Measurements from ENCODE around the gene TIMM44.
A peak's percentile ranks its signal among the peaks of the same experiment; 100 is the strongest.

TIMM44 gene

DNA sequence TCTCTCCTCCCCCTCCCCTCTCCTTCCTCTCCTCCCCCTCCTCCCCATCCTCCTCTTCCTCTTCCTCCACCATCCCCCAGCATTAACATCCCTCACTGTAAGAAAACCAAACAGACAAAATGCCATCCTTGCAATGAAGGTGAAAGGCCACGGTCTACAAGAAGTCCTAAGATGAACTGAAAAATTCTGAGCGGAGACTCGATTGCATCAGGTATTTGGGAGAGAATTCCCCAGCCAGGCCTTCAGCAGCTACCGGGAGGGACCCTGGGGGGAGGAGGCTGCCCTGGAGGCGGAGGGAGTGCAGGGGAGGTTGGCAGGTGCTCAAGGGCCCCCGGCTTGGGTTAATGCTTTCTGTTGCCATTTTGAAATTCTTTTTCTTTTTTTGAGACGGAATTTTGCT is 10.1 kb upstream of the TIMM44 start:
- 79 to 82% methylated on average over 7 of the region's 7 CpGs for WGBS, 2 experiments
- Histone ChIP-seq H3K4me1 (ENCODE audit: control insufficient read depth, insufficient read depth, low read length) (no peaks in the 10 kb centered on the region), H3K27ac (ENCODE audit: insufficient read depth, low read depth, low read length, poor library complexity, severe bottlenecking) (no peak overlapping the region), H3K4me3 (ENCODE audit: insufficient read depth, low read depth, low read length) (no peak overlapping the region), H3K27me3 (ENCODE audit: control insufficient read depth, insufficient read depth, low read length, poor library complexity, severe bottlenecking) (no peaks in the 10 kb centered on the region), H3K9me3 (ENCODE audit: control insufficient read depth, low read length) (no peaks in the 10 kb centered on the region), H3K36me3 (ENCODE audit: control insufficient read depth, insufficient read depth, low read length) (no peaks in the 10 kb centered on the region)

DNA sequence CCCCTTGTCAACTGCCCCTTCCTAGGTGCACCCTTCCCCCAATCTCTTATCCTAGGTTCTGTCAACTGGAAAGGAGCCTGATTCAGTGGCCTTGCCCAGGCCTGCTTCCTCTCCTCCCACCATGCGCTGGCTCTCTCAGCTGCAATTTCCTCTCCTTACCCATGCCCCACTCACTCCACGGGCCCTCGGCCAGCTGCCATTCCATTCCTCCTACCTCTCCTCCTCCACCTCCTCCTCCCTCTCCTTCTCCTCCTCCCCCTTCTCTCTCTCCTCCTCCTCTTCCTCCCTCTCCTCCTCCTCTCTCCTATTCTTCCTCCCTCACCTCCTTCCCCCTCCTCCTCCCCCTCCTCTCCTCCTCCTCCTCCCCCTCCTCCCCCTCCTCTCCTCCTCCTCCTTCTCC is 9.6 kb upstream of the TIMM44 start:
- WGBS, 2 experiments = 61 to 69% methylated on average over 3 of the region's 3 CpGs

DNA sequence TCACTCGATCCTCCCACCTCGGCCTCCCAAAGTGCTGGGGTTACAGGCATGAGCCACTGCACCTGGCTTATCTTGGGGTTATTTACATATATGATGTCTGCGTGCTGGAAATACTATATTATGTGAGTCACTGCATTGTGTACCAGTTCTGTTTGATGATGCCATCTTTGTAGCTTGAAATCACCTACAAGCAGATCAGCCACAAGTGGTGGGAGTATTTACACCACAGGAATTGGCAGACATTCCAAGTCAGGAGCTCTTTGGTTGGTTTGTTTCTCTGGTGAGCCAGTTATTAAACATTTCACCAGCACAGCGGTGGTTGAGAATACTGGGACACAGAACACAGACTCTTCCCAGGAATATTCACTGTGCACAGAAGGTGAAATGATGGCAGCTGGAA is 4.5 kb upstream of the TIMM44 start:
- H3K4me1 ChIP-seq (ENCODE audit: control insufficient read depth, insufficient read depth, low read length) = no peaks in the 10 kb centered on the region
- no peaks in the 10 kb centered on the region for H3K27me3 ChIP-seq (ENCODE audit: control insufficient read depth, insufficient read depth, low read length, poor library complexity, severe bottlenecking)
- WGBS, 2 experiments = 93 to 94% methylated on average over 4 of the region's 4 CpGs
- H3K36me3 ChIP-seq (ENCODE audit: control insufficient read depth, insufficient read depth, low read length) = no peaks in the 10 kb centered on the region
- no peaks in the 10 kb centered on the region for H3K9me3 ChIP-seq (ENCODE audit: control insufficient read depth, low read length)
- no peak overlapping the region for H3K27ac ChIP-seq (ENCODE audit: insufficient read depth, low read depth, low read length, poor library complexity, severe bottlenecking)
- H3K4me3 ChIP-seq (ENCODE audit: insufficient read depth, low read depth, low read length) = no peak overlapping the region

More for the DNA sequence above, 9.6 kb upstream of the TIMM44 start:
- Histone ChIP-seq H3K9me3 (ENCODE audit: control insufficient read depth, low read length) (no peaks in the 10 kb centered on the region), H3K27ac (ENCODE audit: insufficient read depth, low read depth, low read length, poor library complexity, severe bottlenecking) (no peak overlapping the region), H3K36me3 (ENCODE audit: control insufficient read depth, insufficient read depth, low read length) (no peaks in the 10 kb centered on the region), H3K27me3 (ENCODE audit: control insufficient read depth, insufficient read depth, low read length, poor library complexity, severe bottlenecking) (no peaks in the 10 kb centered on the region), H3K4me1 (ENCODE audit: control insufficient read depth, insufficient read depth, low read length) (no peaks in the 10 kb centered on the region), H3K4me3 (ENCODE audit: insufficient read depth, low read depth, low read length) (no peak overlapping the region)

DNA sequence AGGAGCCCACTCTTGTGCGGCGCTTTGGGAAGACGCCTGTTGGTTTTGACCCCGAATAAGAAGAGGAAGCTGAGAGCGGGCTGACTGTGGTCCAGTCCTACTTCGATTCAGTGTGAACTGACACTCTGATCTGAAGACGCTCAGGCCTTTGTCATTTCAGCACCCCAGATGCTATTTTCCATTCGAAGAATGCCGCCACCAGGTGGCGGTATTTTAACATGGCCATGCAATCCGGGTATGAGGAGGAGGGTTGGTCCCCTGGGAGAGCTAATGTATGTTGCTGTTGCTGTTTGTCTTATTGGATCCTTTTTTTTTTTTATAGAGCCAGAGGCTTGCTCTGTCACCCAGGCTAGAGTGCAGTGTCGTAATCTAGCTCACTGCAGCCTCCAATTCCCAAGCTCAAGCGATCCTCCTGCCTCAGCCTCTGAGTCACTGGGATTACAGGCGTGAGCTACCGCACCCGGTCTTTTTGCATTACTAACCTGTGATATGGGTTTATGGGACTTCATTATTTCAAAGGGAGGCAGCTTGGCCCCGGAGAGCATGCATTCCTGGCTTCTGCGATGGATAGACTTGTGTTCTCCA is 803 bp upstream of the TIMM44 start:
- Histone ChIP-seq H3K4me3 (ENCODE audit: insufficient read depth, low read depth, low read length) (peak overlapping the region; percentile 96), H3K27ac (ENCODE audit: insufficient read depth, low read depth, low read length, poor library complexity, severe bottlenecking) (peak overlapping the region; percentile 94), H3K36me3 (ENCODE audit: control insufficient read depth, insufficient read depth, low read length) (peaks cover 9% of the 10 kb centered on the region), H3K4me1 (ENCODE audit: control insufficient read depth, insufficient read depth, low read length) (no peaks in the 10 kb centered on the region), H3K27me3 (ENCODE audit: control insufficient read depth, insufficient read depth, low read length, poor library complexity, severe bottlenecking) (no peaks in the 10 kb centered on the region), H3K9me3 (ENCODE audit: control insufficient read depth, low read length) (no peaks in the 10 kb centered on the region)
- WGBS, 2 experiments = 32 to 33% methylated on average over 18 of the region's 18 CpGs

DNA sequence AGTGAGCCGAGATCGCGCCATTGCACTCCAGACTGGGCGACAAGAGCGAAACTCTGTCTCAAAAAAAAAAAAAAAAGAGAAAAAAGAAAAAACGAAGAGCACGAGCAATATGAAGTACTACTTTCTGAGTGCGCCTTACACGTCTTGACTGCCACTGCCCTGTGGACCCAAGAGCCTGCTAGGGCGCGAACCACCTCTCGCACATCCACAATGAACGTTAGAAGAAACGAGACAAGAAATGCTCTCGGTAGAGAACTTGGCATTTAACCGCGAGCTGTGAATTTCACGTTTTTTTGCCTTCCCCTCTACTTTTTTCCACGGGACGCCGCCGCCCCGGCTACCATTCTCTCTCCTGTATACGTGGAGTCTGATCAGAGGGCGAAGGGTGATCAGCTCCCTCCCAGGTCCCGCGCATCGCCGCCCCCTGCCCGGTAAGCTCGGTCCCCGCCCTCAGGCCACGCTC is 454 bp downstream of the TIMM44 start:
- 11 to 12% methylated on average over 33 of the region's 33 CpGs for WGBS, 2 experiments
- H3K27me3 ChIP-seq (ENCODE audit: control insufficient read depth, insufficient read depth, low read length, poor library complexity, severe bottlenecking) = no peaks in the 10 kb centered on the region
- peaks cover 16% of the 10 kb centered on the region for H3K36me3 ChIP-seq (ENCODE audit: control insufficient read depth, insufficient read depth, low read length)
- H3K27ac ChIP-seq (ENCODE audit: insufficient read depth, low read depth, low read length, poor library complexity, severe bottlenecking) = peak overlapping the region; percentile 95
- no peaks in the 10 kb centered on the region for H3K4me1 ChIP-seq (ENCODE audit: control insufficient read depth, insufficient read depth, low read length)
- peak overlapping the region; percentile 96 for H3K4me3 ChIP-seq (ENCODE audit: insufficient read depth, low read depth, low read length)
- no peaks in the 10 kb centered on the region for H3K9me3 ChIP-seq (ENCODE audit: control insufficient read depth, low read length)

DNA sequence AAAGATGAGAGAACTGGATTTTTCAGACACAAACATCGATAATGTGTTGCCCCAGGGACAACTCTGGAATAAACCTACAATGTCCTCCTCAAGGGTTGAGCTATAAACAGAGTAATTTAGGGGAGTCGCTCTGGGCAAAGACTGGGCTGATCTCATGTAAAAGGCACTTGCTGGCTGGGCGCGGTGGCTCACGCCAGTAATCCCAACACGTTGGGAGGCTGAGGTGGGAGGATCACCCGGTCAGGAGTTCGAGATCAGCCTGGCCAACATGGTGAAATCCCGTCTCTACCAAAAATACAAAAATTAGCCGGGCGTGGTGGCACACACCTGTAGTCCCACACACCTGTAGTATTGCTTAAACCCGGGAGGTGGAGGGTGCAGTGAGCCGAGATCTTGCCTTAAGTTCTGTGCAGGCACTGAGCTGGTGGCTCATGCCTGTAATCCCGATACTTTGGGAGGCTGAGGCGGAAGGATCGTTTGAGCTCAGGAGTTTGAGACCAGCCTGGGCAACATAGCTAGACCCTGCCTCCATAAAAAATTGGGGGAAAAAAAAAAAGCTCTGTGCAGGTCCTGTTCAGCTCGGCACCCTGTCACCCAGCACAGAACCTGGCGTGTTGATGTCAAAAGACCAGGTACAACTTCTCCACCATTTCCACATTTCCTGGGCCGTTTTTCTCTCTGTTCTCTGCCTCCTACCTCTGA is 1.4 kb downstream of the TIMM44 start:
- 92 to 95% methylated on average over 19 of the region's 19 CpGs for WGBS, 2 experiments

DNA sequence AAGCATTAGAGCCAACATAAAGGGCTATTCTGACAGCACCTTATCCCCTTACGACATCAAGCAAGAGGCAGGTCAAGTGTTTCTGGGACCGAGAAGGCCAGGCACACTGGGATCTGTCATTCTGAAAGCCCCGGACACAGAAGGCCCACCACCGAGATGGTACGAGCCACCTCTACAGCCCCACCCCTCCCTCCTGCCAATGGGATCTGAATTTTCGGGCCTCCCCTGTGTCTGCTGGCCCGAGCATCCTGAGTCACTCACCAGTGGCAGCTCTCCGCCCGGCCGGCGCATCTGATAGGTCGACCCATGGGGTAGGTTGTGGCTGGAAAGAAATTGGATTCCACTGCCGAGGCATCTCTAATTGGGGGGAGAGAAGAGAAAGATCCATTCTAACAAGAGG is 2.6 kb downstream of the TIMM44 start:
- H3K27ac ChIP-seq (ENCODE audit: insufficient read depth, low read depth, low read length, poor library complexity, severe bottlenecking) = no peak overlapping the region
- peaks cover 18% of the 10 kb centered on the region for H3K36me3 ChIP-seq (ENCODE audit: control insufficient read depth, insufficient read depth, low read length)
- no peaks in the 10 kb centered on the region for H3K27me3 ChIP-seq (ENCODE audit: control insufficient read depth, insufficient read depth, low read length, poor library complexity, severe bottlenecking)
- 93 to 94% methylated on average over 13 of the region's 13 CpGs for WGBS, 2 experiments
- H3K4me3 ChIP-seq (ENCODE audit: insufficient read depth, low read depth, low read length) = no peak overlapping the region
- H3K9me3 ChIP-seq (ENCODE audit: control insufficient read depth, low read length) = no peaks in the 10 kb centered on the region
- H3K4me1 ChIP-seq (ENCODE audit: control insufficient read depth, insufficient read depth, low read length) = no peaks in the 10 kb centered on the region

More for the DNA sequence above, 1.4 kb downstream of the TIMM44 start:
- Histone ChIP-seq H3K4me1 (ENCODE audit: control insufficient read depth, insufficient read depth, low read length) (no peaks in the 10 kb centered on the region), H3K27ac (ENCODE audit: insufficient read depth, low read depth, low read length, poor library complexity, severe bottlenecking) (no peak overlapping the region), H3K36me3 (ENCODE audit: control insufficient read depth, insufficient read depth, low read length) (peaks cover 16% of the 10 kb centered on the region), H3K4me3 (ENCODE audit: insufficient read depth, low read depth, low read length) (no peak overlapping the region), H3K9me3 (ENCODE audit: control insufficient read depth, low read length) (no peaks in the 10 kb centered on the region), H3K27me3 (ENCODE audit: control insufficient read depth, insufficient read depth, low read length, poor library complexity, severe bottlenecking) (no peaks in the 10 kb centered on the region)

DNA sequence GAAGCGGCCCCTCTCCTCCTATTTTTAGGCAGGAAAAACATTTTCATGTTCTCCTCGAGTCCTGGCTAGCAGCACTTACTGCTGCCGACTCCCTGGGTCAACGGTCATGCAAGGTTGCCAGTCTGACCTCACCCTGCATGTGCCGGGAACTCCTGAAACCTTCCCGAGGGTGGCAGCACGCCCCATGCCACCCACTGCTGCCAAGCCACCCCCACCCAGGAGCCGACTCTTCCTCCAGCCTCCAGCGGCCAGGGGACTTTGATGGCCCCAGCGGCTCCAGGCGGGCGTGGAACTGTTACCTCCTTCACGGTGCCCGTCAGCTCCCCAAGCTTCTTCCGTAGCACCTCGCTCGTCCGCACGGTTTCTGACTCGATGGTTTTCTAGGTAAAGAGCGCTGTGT is 8.7 kb downstream of the TIMM44 start:
- WGBS, 2 experiments = 96 to 97% methylated on average over 21 of the region's 21 CpGs
- H3K27ac ChIP-seq (ENCODE audit: insufficient read depth, low read depth, low read length, poor library complexity, severe bottlenecking) = no peak overlapping the region

DNA sequence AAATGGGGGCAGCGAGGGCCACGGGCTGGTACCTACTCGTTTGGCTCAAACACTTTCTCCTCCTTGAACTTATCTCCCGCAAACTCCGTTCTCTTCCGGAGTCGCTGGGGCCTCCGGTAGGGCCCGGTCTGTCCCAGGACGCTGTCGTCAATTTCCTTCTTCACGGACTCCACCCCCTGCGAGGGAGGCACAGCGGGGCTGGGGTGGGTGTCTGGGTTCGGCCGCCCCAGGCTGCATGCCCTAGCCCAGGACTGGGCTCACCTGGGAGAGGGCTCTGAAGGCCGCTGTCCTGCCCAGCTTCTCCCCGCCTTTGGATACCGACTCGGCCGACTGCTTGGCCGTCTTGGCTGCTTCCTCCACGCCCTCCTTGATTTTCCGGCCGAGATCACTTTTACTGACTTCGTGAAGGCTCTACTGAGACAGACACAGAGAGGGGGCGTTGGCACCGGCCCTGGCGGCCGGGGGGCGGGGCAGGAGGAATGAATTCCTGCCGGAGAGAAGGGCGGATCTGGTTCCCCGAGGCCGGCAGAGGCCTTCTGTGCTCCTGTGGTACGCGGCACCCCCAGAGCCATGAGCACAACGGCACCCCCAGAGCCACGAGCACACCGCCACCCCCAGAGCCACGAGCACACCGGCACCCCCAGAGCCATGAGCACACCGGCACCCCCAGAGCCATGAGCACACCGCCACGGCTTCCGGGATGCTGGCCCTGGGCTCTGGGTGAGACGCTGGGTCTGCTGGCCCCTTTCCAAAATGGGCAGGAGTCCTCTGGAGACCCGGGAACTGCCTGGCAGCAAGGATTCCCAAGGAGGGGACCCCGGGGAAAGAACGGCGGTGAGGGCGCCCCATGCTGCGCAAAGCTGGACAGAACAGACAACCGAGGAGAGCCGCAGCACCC is 9.4 kb downstream of the TIMM44 start:
- Histone ChIP-seq H3K27ac (ENCODE audit: insufficient read depth, low read depth, low read length, poor library complexity, severe bottlenecking) (no peak overlapping the region), H3K27me3 (ENCODE audit: control insufficient read depth, insufficient read depth, low read length, poor library complexity, severe bottlenecking) (no peaks in the 10 kb centered on the region), H3K4me1 (ENCODE audit: control insufficient read depth, insufficient read depth, low read length) (no peaks in the 10 kb centered on the region), H3K4me3 (ENCODE audit: insufficient read depth, low read depth, low read length) (no peak overlapping the region), H3K9me3 (ENCODE audit: control insufficient read depth, low read length) (no peaks in the 10 kb centered on the region), H3K36me3 (ENCODE audit: control insufficient read depth, insufficient read depth, low read length) (peaks cover 46% of the 10 kb centered on the region)
- WGBS, 2 experiments = 95% methylated on average over 55 of the region's 55 CpGs

More for the DNA sequence above, 8.7 kb downstream of the TIMM44 start:
- Histone ChIP-seq H3K9me3 (ENCODE audit: control insufficient read depth, low read length) (no peaks in the 10 kb centered on the region), H3K27me3 (ENCODE audit: control insufficient read depth, insufficient read depth, low read length, poor library complexity, severe bottlenecking) (no peaks in the 10 kb centered on the region), H3K4me3 (ENCODE audit: insufficient read depth, low read depth, low read length) (no peak overlapping the region), H3K36me3 (ENCODE audit: control insufficient read depth, insufficient read depth, low read length) (peaks cover 47% of the 10 kb centered on the region), H3K4me1 (ENCODE audit: control insufficient read depth, insufficient read depth, low read length) (no peaks in the 10 kb centered on the region)

DNA sequence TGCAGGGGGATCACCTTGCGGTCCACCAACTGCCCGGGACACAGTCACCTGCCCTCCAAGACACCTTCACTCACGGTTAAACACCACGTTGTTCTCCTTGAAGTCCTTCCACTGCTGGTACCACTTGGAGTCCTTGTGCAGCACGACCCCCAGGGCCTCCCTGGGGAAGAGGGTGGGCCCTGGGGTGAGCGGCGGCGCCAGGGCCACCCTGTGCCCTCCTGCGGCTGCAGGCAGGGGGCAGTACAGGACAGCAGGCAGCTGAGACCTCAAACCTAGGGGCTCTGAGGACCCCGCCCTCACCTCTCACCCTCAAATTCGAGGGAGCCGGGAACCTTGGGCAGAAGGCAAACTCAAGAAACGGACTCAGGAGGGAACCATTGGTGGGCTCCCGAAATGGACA is 10.1 kb downstream of the TIMM44 start:
- H3K36me3 ChIP-seq (ENCODE audit: control insufficient read depth, insufficient read depth, low read length) = peaks cover 40% of the 10 kb centered on the region
- no peaks in the 10 kb centered on the region for H3K27me3 ChIP-seq (ENCODE audit: control insufficient read depth, insufficient read depth, low read length, poor library complexity, severe bottlenecking)
- WGBS, 2 experiments = 91 to 92% methylated on average over 14 of the region's 14 CpGs
- H3K9me3 ChIP-seq (ENCODE audit: control insufficient read depth, low read length) = no peaks in the 10 kb centered on the region
- no peak overlapping the region for H3K27ac ChIP-seq (ENCODE audit: insufficient read depth, low read depth, low read length, poor library complexity, severe bottlenecking)
- H3K4me3 ChIP-seq (ENCODE audit: insufficient read depth, low read depth, low read length) = no peak overlapping the region
- H3K4me1 ChIP-seq (ENCODE audit: control insufficient read depth, insufficient read depth, low read length) = no peaks in the 10 kb centered on the region
